Testis (tissue), 3 donors: ENCODE results near the gene C6orf58. TPM values are rescaled to one million over a fixed set of nuclear protein-coding genes. Genes with fewer than 3 reads are reported as not detected.

ENCODE experiments used
- DNase-seq: peaks from one replicate; pipeline ENCODE4 v3.0.0-alpha.2; 2019
- H3K27ac ChIP-seq, 2 donors: fragments of 200-600 bp; sonication (generic); one replicate each; pipeline ENCODE4 v1.5.1; 2019
- H3K27me3 ChIP-seq: fragments of 200-600 bp; sonication (generic); one replicate; pipeline ENCODE4 v1.5.1; 2019
- H3K36me3 ChIP-seq: fragments of 200-600 bp; sonication (generic); one replicate; pipeline ENCODE4 v1.5.1; 2017; ENCODE audit warnings: low read depth; ENCODE audit errors: missing control alignments
- H3K4me1 ChIP-seq: fragments of 200-600 bp; sonication (generic); one replicate; pipeline ENCODE4 v1.5.1; 2019
- H3K4me3 ChIP-seq, 2 donors: fragments of 200-600 bp; sonication (generic); one replicate each; pipeline ENCODE4 v1.5.1; 2017 to 2019
- H3K9me3 ChIP-seq: fragments of 200-600 bp; sonication (generic); one replicate; pipeline ENCODE4 v1.5.1; 2017
- CTCF ChIP-seq, 3 experiments: fragments of 450-650 bp in 2 of 3; fragments of 200-600 bp in 1 of 3; sonication (generic) in 1 of 3; IDR thresholded peaks; one replicate each; pipeline ENCODE4 v1.5.1; 2016 to 2019; ENCODE audit warnings: antibody characterized with exemption in 3 of 3, mild to moderate bottlenecking in 2 of 3, moderate library complexity in 1 of 3
- POLR2A ChIP-seq: fragments of 450-650 bp; IDR thresholded peaks from one replicate; pipeline ENCODE4 v1.6.1; 2017; ENCODE audit warnings: antibody characterized with exemption, mild to moderate bottlenecking, moderate library complexity
- WGBS, 2 donors: methylation state at CpG; one replicate each; pipeline ENCODE4 v1.1.5; 2018; 5-methylcytosine and 5-hydroxymethylcytosine counted together
- intact Hi-C: fragments of 100-400 bp; cut with DNase I; formaldehyde crosslinking; loops from one replicate; pipeline ENCODE4 v1.15.1; 2023; ENCODE audit warnings: low total_unique reads
- polyA plus RNA-seq: library from polyadenylated mRNA; stranded (reverse); fragments of 350-450 nt; fragmentation: Illumina TruSeq; extraction: RNeasy Lipid Tissue Mini Kit (QIAGEN cat#74804); gene quantifications from one replicate; pipeline ENCODE4 v1.2.3, GENCODE V29; 2014; ENCODE audit warnings: low read depth, low replicate concordance; ENCODE audit not compliant: insufficient read depth
- total RNA-seq, 2 donors: library from RNA; depleted of rRNA; stranded (reverse); fragments of >200 nt; gene quantifications; one replicate each; pipeline ENCODE4 v1.2.3, GENCODE V29; 2016

The C6orf58 gene
- total and polyA plus RNA-seq, 3 donors from 2014 or later, result 3.0 TPM; not detected in 2

- WGBS, 2 donors, result 77 to 93% methylated on average over 3 of the region's 3 CpGs
- H3K36me3 ChIP-seq, result no peaks in the 10 kb centered on the region
- no peaks in the 10 kb centered on the region for H3K27me3 ChIP-seq
- H3K9me3 ChIP-seq, result no peaks in the 10 kb centered on the region
- H3K4me3 ChIP-seq, result no peak overlapping the region
- intact Hi-C loops, result no loop called here
- no peak overlapping the region for H3K27ac ChIP-seq
- TF ChIP-seq CTCF (IDR thresholded peaks at IDR 0.05) (no peak), POLR2A (no peak)
- H3K4me1 ChIP-seq, result no peaks in the 10 kb centered on the region
- DNase-seq, result no peak
These were observed 12.2 kb upstream of the C6orf58 start for GRCh38 chr6:127564761-127565160.

- H3K4me1 ChIP-seq, result no peaks in the 10 kb centered on the region
- H3K27me3 ChIP-seq, result no peaks in the 10 kb centered on the region
- H3K4me3 ChIP-seq, result no peak overlapping the region
- no peak overlapping the region for H3K27ac ChIP-seq
- TF ChIP-seq POLR2A, result no peak
- TF ChIP-seq CTCF (IDR thresholded peaks at IDR 0.05), result no peak
- H3K36me3 ChIP-seq, result no peaks in the 10 kb centered on the region
- intact Hi-C loops, result no loop called here
- no peak for DNase-seq
- H3K9me3 ChIP-seq, result no peaks in the 10 kb centered on the region
These were observed 10.9 kb upstream of the C6orf58 start for GRCh38 chr6:127566119-127566518.

GRCh38 chr6:127566651-127567050 is 10.3 kb upstream of the C6orf58 start:
- H3K27me3 ChIP-seq, result no peaks in the 10 kb centered on the region
- TF ChIP-seq POLR2A, result no peak
- no peak for TF ChIP-seq CTCF (IDR thresholded peaks at IDR 0.05)
- H3K27ac ChIP-seq, result no peak overlapping the region
- DNase-seq, result no peak
- H3K36me3 ChIP-seq, result no peaks in the 10 kb centered on the region
- no peak overlapping the region for H3K4me3 ChIP-seq
- H3K9me3 ChIP-seq, result no peaks in the 10 kb centered on the region
- no peaks in the 10 kb centered on the region for H3K4me1 ChIP-seq
- intact Hi-C loops, result no loop called here

GRCh38 chr6:127567476-127567875 is 9.5 kb upstream of the C6orf58 start:
- TF ChIP-seq POLR2A (no peak), CTCF (IDR thresholded peaks at IDR 0.05) (no peak)
- intact Hi-C loops, result no loop called here
- H3K27ac ChIP-seq, result no peak overlapping the region
- H3K4me3 ChIP-seq, result no peak overlapping the region
- H3K9me3 ChIP-seq, result no peaks in the 10 kb centered on the region
- no peaks in the 10 kb centered on the region for H3K4me1 ChIP-seq
- no peaks in the 10 kb centered on the region for H3K36me3 ChIP-seq
- DNase-seq, result no peak
- 59 to 63% methylated on average over 2 of the region's 2 CpGs for WGBS, 2 donors
- H3K27me3 ChIP-seq, result no peaks in the 10 kb centered on the region

GRCh38 chr6:127570739-127571389 is 6.1 kb upstream of the C6orf58 start:
- 89 to 96% methylated on average over 1 of the region's 1 CpG for WGBS, 2 donors
- Histone ChIP-seq H3K4me3 (no peak overlapping the region), H3K27ac (no peak overlapping the region), H3K4me1 (no peaks in the 10 kb centered on the region), H3K27me3 (no peaks in the 10 kb centered on the region), H3K9me3 (no peaks in the 10 kb centered on the region), H3K36me3 (no peaks in the 10 kb centered on the region)
- no peak for TF ChIP-seq CTCF (IDR thresholded peaks at IDR 0.05)
- no peak for TF ChIP-seq POLR2A
- intact Hi-C loops, result no loop called here
- DNase-seq, result no peak
